GM19324 (cell line): ENCODE results near the gene AQP7.
"Not testable (repeated sequence)": the region's sequence is repeated elsewhere in the genome, so short reads cannot be mapped to it uniquely, and the experiment has no call there.

Experiments used
- ATAC-seq: cut with Tn5 transposase; IDR thresholded peaks from one replicate; pipeline ENCODE4 v1.9.1; 2021; ENCODE audit warnings: mild to moderate bottlenecking, moderate library complexity; ENCODE audit not compliant: unreplicated experiment, low FRiP score

Gene AQP7

DNA sequence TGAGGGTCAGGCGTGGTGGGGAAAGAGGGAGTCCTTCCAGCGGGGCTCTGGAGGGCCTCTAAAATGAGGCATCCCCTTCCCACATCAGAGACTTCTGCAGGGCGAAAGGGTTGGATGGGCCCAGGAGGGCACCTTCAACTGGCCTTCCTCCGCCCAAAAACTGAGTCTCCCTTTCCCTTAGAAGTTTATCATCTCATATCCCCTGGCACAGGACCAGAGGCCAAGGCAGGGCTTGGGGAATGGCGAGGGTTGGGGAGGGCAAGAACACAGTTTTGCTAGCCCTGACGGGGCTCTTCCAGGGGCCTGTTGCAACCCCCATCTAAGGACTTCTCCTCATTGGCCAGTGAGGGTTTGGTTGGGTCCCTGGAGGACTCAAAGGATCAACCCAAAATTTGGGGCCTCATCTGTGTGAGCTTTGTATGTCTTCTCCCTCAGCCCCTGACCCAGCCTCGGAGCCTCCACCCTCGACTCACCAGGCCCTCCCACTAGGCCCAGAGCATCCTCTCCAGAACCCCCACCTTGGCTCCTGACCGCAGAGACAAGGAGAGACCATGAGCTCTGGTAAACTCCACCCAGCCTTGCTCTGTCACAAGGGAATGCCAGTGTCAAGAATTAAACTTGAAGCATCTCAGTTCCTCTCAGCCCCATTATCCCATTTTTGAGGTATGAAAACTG is 24.1 kb downstream of the AQP7 start:
- ATAC-seq: no peak

DNA sequence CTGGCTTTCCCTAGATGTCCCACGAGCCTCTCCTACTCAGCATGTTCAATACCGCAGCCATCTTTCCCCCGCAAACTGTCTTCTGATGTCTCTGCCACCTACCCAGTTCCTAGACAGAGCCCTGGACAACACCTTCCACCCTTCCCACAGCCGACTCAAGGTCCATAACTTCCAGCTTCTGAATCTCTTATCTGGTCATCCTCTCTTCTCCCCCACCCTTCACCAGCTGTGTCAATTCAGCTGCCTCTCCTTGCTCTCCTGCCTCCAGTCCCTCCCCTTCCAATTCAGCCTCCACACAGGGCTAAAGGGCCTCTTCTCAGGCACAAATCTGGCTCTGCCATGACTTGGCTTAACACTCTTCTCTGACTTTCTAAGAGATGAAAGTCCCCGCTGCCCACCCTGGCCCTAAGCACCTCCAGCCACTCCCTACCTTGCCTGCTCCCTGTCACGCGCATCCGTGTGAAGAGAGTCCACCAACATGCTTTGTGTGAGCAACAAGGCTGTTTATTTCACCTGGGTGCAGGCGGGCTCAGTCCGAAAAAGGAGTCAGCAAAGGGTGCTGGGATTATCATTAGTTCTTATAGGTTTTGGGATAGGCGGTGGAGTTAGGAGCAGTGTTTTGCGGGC is 25.2 kb downstream of the AQP7 start:
- no peak for ATAC-seq

DNA sequence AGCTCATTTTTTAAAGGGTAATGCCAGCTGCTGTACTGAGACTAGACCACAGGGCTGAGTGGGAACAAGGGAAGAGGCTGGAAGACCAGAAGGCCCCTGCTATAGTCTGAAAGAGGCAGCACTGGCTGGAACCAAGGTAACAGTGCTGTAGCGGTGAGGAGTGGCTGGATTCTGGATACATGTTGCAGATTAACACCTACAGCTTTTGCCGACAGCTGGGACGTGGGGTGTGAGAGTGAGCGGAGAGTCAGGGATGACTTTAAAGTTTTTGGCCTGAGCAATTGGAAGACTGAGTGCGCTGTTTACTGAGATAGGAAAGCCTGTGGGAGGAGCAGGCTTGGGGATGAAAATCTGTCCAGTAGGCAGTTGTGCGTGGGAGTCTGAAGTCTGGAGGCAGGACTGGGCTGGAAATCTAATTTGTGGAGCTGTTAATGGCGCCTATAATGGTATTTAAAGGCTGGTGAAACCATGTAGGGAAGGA is 26.5 kb downstream of the AQP7 start:
- no peak for ATAC-seq

DNA sequence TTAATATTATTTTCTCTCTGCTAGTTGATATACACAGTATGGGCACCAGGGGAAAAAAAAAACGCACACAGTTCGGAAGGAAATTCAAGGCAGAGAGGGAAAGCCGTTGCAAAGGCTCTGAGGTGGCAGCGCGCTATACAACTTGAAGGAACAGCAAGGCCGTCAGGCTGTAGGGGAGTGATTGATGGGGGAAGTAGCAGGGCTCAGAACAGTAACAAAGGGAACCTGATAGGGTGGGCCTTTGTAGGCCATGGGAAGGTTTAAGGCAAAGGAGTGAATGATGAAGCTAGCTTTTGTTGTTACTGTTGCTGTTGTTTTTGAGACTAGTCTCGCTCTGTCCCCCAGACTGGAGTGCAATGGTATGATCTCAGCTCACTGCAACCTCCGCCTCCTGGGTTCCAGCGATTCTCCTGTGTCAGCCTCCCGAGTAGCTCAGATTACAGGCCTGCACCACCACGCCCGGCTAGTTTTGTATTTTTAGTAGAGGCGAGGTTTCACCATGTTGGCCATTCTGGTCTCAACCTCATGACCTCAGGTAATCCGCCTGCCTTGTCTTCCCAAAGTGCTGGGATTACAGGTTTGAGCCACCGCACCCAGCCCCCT is 27.0 kb downstream of the AQP7 start:
- ATAC-seq: no peak

DNA sequence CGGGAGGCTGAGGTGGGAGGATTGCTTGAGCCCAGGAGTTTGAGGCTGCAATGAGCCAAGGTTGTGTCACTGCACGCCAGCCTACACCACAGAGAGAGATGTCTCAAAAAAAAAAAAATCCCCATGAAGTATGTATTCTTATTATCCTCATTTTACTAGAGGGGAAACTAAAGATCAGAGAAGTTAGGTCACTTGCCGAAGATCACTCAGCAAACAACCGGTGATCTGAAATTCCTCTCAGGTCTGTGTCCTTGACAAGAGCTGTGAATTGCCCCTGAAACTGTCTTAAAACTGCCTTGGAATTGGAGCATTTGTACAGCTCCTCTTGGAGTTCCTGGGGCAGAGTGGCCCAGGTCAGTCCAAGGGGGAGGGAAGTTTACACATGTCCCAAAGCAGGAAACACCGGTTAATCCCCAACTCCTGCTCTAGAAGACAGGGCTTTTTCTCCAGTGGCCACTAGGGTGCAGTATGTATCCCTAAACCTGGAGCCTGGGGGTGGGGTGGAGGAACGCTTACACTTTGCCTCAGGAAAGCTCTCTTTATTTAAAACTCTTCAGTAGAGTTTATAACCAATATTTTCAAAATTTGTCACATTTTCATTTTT is 27.6 kb downstream of the AQP7 start:
- ATAC-seq: no peak

DNA sequence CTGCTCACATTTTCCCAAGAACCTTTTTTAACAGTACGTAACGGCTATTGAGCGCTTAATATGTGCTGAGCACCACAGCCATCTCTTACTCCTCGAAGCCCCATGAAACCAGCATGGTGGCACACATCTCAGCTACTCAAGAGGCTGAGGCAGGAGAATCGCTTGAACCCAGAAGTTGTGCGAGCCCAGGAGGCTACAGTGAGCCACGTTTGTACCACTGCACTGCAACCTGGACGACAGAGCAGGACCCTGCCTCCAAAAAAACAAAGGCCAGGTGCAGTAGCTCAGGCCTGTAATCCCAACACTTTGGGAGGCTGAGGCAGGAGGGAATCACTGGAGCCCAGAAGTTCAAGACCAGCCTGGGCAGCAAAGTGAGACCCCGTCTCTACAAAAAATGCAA is 28.2 kb downstream of the AQP7 start:
- ATAC-seq: no peak

DNA sequence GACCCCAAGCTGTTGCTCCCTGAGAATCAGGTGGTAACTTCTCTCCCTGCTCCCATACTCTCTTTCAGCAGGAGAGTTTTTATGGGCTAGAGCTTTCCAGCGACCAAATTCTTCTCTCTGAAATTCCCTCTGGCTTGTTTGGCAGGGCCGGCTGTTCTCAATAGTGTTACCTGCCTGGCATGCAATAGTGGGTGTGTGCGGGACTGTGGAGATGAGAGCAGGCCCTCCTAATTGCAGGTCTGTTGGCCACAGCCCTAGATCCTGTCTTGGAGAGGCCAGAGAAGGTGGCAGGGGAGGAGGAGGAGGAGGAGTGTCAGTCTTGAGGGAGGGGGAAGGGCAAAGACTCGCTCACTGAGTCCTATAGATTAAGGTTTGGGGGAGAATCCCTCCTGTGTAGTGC is 29.5 kb downstream of the AQP7 start:
- no peak for ATAC-seq

DNA sequence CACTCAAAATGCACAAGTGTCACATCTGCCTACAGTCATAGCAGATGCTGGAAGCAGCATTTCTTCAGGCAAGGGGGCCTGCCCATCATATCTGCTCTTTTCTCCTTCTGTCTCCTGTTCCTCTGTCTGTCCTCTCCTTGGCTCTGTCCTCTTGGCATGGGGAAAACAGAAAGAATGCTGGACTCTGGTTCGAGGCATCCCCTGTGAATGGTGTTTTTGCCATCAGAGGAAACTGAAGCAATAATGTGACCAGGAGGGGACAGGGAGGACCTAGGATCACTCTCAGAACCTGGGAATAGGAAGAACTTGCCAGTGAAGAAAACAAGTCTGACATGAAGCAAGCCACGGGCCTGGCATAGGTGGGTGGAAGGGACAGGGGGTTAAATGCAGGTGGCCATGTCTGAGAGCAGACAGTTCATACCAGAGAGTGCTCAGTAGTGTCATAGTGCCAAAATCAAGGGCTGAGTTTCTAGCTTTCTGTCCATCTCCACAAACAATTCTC is 35.3 kb downstream of the AQP7 start:
- no peak for ATAC-seq

DNA sequence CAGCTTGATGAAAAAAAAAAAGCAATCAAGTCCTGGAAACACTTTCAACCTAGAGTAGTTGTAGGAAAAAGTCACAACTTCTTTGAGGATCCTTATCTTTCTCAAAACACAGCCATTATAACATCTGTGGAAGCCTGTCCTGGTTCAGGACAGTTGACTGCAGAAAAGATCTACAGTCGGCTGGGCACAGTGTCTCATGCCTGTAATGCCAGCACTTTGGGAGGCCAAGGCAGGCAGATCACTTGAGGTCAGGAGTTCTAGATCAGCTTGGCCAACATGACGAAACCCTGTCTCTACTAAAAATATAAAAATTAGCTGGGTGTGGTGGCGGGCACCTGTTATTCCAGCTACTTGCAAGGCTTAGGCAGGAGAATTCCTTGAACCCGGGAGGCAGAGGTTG is 37.6 kb downstream of the AQP7 start:
- ATAC-seq: not testable (repeated sequence)

DNA sequence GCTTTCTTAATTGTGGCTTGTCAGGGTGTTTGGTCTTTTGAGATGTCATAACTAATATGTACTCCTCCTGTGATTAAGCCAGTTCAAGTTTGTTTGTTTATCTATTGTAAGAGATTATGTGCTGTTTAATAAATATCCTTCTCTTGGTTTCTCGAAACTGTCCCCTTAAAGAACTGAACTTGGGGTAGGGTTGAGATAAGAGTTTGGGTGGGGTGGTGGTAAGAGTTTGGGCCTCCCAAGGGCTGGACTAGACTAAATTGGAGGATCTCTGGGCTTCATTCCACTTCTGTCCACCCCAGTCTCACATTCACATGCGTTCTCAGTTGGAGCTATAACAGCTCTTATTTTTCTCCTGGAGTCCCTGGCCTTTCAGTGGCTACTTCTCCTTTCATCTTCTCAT is 38.2 kb downstream of the AQP7 start:
- ATAC-seq: no peak

DNA sequence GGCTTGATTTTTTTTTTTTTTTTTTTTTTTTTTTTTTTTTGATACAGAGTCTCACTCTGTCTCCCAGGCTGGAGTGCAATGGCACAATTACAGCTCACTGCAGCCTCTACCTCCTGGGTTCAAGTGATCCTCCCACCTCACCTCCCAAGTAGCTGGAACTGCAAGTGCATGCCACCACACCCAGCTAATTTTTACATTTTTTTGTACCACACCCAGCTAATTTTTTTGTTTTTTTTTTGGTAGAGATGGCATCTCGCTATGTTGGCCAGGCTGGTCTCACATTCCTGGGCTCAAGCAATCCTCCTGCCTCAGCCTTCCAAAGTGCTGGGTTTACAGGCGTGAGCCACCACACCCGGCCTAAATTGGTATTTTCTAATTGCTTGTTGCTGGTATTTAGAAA is 43.7 kb downstream of the AQP7 start:
- ATAC-seq: not testable (repeated sequence)

DNA sequence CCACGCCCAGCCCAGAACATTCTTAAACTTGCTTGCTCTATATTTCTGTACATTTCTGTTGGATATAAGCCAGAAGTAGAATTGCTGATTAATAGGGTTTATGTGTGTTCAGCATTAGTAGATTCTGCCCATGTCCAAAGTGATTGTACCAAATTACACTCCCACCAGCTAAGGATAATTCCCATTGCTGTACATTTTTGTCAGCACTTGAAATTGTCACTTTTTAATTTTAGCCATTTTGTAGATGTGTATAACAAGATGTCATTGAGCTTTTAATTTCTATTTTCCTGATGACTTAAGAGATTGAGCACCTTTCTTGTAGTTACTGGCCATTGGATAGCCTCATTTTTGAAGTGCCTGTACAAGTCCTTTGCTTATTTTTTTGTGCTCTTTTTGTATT is 46.4 kb downstream of the AQP7 start:
- no peak for ATAC-seq

DNA sequence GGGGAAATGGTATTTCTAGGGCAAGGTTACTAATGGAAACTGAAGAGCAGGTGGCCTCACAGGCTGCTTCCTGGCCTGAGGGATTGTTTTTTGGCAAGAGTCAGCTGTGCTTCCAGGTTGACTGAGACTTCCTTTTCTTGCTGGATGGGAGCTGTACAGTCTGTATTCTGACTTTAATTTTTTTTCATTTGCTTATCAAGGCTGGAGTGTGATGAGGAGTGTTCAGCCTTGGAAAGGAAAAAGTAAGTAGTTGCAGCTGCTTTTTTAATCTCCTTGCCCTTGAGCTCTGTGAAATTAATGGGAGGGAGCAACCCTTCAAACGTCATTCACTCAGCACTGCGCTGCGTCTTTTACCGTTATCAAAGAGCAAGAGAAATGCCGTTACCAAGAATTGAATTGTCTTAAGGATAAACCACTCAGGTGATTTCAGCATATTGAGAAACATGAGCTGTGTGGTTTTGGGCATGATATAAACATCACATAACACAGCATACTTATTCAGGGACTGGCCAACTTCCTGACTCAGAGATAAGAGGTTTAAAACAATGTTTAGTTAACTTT is 47.6 kb downstream of the AQP7 start:
- ATAC-seq: no peak

DNA sequence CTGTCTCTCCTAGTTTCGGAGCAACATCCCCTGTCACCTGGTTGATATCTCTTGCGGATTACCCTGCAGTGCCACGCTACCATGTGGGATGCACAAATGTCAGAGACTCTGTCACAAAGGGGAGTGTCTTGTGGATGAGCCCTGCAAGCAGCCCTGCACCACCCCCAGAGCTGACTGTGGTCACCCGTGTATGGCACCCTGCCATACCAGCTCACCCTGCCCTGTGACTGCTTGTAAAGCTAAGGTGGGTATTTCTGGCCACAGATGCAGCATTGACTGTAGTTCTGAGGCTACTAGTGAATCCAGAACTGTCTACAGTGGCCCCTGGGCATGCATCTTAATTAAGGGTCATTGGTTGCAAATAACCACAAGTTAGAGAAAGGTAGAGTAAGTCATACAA is 50.8 kb downstream of the AQP7 start:
- ATAC-seq: no peak

DNA sequence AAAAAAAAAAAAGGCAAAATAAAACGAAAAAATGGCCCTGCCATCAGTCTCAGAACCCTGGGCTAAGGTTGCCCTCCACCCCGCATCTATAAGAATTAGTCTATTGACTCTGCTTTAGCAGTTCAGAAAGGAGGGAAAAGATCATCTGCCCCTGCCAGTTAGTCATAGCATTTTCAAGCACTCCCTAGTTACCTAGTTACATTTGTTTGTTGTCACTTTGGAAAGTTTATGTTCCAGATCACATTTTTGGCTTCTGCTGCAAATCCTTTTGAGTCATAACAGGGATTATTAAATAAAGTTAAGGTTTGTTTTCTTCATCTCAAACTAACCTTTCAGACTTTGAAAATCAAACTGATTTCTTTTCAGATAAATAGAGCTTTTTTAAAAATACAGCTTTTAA is 52.1 kb downstream of the AQP7 start:
- ATAC-seq: no peak

DNA sequence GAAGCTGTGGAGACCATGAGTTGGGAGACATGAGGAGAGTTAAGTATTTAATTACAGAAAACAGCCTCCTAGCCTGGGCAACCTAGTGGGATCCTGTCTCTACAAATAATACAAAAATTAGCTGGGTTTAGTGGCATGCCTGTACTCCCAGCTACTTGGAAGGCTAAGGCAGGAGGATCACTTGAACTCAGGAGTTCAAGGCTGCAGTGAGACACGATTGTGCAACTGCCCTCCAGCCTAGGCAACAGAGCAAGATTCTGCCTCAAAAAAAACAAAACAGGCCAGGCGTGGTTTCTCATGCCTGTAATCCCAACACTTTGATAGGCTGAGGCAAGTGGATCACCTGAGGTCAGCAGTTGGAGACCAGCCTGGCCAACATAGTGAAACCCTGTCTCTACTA is 52.6 kb downstream of the AQP7 start:
- no peak for ATAC-seq

DNA sequence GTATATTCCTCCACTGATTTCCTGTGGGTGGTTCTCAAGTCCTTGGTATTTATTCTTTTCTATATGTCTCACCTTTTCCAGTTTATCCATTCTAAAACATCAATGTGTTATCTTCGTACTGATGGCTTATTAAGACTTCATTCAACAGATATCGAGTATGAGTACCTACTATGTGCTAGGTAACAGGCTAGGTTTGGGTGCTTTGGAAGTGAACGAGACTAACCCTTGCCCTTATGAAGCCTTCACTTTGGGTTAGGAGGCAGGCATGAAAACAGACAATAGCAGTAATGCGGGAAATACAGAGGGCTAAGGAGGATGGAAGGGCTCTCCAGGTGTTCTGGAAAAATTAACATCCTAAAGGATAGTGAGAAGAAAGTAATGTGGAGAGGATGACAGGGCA is 53.4 kb downstream of the AQP7 start:
- no peak for ATAC-seq

DNA sequence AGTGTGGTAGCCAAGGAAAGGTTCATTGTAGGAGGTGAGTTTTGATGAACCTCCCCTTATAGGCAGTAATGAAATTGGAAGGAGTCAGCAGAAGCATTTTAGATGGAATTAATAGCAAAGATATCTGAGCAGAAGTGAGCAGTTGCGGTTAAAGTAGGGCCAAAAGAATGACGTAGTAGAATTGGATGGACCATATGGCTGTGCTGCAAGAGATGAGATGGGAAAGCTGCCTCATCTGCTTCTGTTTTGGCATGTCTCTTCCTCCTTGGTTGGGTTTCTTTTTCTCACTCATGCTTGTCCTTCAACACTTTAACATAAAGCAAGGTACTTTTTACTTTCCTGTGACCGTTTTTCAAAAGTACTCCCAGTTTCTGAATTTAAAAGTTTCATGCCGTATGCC is 55.8 kb downstream of the AQP7 start:
- no peak for ATAC-seq

DNA sequence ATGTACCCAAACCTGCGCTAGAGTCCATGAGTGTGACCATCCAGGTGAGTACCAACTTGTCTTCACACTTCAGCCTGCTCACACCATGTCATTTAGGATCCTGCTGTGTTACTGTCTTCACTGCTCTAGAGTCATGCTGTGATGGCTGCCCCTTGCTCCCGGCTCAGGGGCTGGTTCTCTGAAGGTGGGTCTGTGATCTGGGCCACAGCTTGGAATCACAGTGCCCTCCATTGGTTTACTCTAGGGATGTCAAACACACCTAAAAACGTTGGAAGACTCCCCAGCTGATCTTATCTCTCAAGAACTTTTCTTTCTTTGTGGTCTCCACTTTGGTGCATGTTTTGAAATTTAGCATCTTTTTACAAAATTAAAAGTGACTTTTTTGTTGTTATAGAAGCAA is 58.2 kb downstream of the AQP7 start:
- no peak for ATAC-seq

DNA sequence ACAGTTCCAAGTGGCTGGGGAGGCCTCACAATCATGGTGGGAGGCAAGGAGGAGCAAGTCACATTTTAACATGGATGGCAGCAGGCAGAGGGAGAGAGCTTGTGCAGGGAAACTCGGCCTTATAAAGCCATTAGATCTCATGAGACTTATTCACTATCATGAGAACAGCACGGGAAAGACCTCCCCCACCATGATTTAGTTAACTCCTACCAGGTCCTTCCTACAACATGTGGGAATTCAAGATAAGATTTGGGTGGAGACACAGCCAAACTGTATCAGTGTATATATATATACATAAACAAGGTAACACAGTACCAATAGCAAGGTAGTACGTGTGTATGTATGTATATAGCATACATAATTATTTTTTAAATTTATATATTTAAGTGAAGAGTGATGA is 61.2 kb downstream of the AQP7 start:
- no peak for ATAC-seq

DNA sequence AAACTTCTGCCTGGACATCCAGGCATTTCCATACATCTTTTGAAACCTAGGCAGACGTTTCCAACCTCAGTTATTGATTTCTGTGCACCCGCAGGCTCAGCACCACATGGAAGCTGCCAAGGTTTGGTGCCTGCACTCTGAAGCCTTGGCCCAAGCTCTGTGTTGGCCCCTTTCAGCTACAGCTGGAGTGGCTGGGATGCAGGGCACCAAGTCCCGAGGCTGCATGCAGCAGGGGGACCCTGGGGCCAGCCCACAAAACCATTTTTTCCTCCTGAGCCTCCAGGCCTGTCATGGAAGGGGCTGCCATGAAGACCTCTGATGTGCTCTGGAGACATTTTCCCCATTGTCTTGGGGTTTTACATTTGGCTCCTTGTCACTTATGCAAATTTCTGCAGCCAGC is 62.2 kb downstream of the AQP7 start:
- no peak for ATAC-seq
